SK-N-SH treated with all-trans-retinoic acid at 6 μM for 48 hours (cell line): ENCODE data around the gene TMEM18.

Experiments used
- ATAC-seq: fragments of 200-7000 bp; cut with Tn5 transposase; 3 replicates; pipeline ENCODE4 v1.9.1; 2020; ENCODE audit warnings: mild to moderate bottlenecking, moderate library complexity
- ARNTL ChIP-seq: fragments of 450-650 bp; formaldehyde crosslinking; IDR thresholded peaks from 2 replicates; pipeline ENCODE4 v1.5.0; 2020; ENCODE audit warnings: low read depth, mild to moderate bottlenecking, moderate library complexity, borderline replicate concordance
- BACH2 ChIP-seq: fragments of 250-450 bp; sonication (Bioruptor Pico); IDR thresholded peaks from 2 replicates; pipeline ENCODE4 v1.9.0; 2021; ENCODE audit warnings: mild to moderate bottlenecking, borderline replicate concordance
- CREB5 ChIP-seq: fragments of 250-450 bp; sonication (Bioruptor Pico); IDR thresholded peaks from 2 replicates; pipeline ENCODE4 v1.5.1; 2020; ENCODE audit warnings: low read depth, mild to moderate bottlenecking, moderate library complexity
- CSDC2 ChIP-seq: fragments of 250-450 bp; sonication (Bioruptor Pico); IDR thresholded peaks from 2 replicates; pipeline ENCODE4 v1.5.0; 2020; ENCODE audit warnings: mild to moderate bottlenecking, moderate library complexity
- ESRRG ChIP-seq: fragments of 250-450 bp; sonication (Bioruptor Pico); IDR thresholded peaks from 2 replicates; pipeline ENCODE4 v1.6.1; 2021; ENCODE audit warnings: mild to moderate bottlenecking
- GLIS3 ChIP-seq: fragments of 250-450 bp; sonication (Bioruptor Pico); IDR thresholded peaks from 2 replicates; pipeline ENCODE4 v1.5.0; 2020; ENCODE audit warnings: mild to moderate bottlenecking, moderate library complexity
- ISL1 ChIP-seq: fragments of 250-450 bp; sonication (Bioruptor Pico); IDR thresholded peaks from 2 replicates; pipeline ENCODE4 v2.1.2; 2022; ENCODE audit warnings: mild to moderate bottlenecking, moderate library complexity
- OSR1 ChIP-seq: fragments of 250-450 bp; sonication (Bioruptor Pico); IDR thresholded peaks from 2 replicates; pipeline ENCODE4 v1.8.0; 2022; ENCODE audit warnings: moderate library complexity, mild to moderate bottlenecking, inconsistent platforms
- PATZ1 ChIP-seq: fragments of 250-450 bp; sonication (Bioruptor Pico); IDR thresholded peaks from 2 replicates; pipeline ENCODE4 v1.8.0; 2020; ENCODE audit warnings: mild to moderate bottlenecking, moderate library complexity, borderline replicate concordance
- PPARA ChIP-seq: fragments of 250-450 bp; sonication (Bioruptor Pico); IDR thresholded peaks from 2 replicates; pipeline ENCODE4 v1.5.0; 2020; ENCODE audit warnings: mild to moderate bottlenecking, borderline replicate concordance
- RARB ChIP-seq: fragments of 250-450 bp; sonication (Bioruptor Pico); IDR thresholded peaks from 2 replicates; pipeline ENCODE4 v1.8.0; 2021; ENCODE audit warnings: mild to moderate bottlenecking, moderate library complexity
- TCF4 ChIP-seq: fragments of 250-450 bp; sonication (Bioruptor Pico); IDR thresholded peaks from 2 replicates; pipeline ENCODE4 v1.8.0; 2021; ENCODE audit warnings: mild to moderate bottlenecking, moderate library complexity, borderline replicate concordance
- TOX ChIP-seq: fragments of 250-450 bp; sonication (Bioruptor Pico); IDR thresholded peaks from 2 replicates; pipeline ENCODE4 v1.8.0; 2021; ENCODE audit warnings: mild to moderate bottlenecking, moderate library complexity, borderline replicate concordance
- ZC3H10 ChIP-seq: fragments of 250-450 bp; sonication (Bioruptor Pico); IDR thresholded peaks from 2 replicates; pipeline ENCODE4 v1.5.1; 2021; ENCODE audit warnings: mild to moderate bottlenecking, moderate library complexity
- ZFP3 ChIP-seq: fragments of 250-450 bp; sonication (Bioruptor Pico); IDR thresholded peaks from 2 replicates; pipeline ENCODE4 v1.5.0; 2020; ENCODE audit warnings: mild to moderate bottlenecking, moderate library complexity
- ZFP30 ChIP-seq: fragments of 450-650 bp; formaldehyde crosslinking; IDR thresholded peaks from 2 replicates; pipeline ENCODE4 v1.5.0; 2022; ENCODE audit warnings: mild to moderate bottlenecking, moderate library complexity
- ZNF565 ChIP-seq: fragments of 450-650 bp; formaldehyde crosslinking; conservative IDR thresholded peaks from 2 replicates; pipeline ENCODE4 v1.5.0; 2020; ENCODE audit warnings: low read depth, mild to moderate bottlenecking, moderate library complexity
- ZNF70 ChIP-seq: fragments of 450-650 bp; formaldehyde crosslinking; IDR thresholded peaks from 2 replicates; pipeline ENCODE4 v1.5.0; 2020; ENCODE audit warnings: mild to moderate bottlenecking, moderate library complexity
- ZNF8 ChIP-seq: fragments of 450-650 bp; formaldehyde crosslinking; IDR thresholded peaks from 2 replicates; pipeline ENCODE4 v1.5.0; 2020; ENCODE audit warnings: mild to moderate bottlenecking, moderate library complexity
- TF ChIP-seq, protein P1 (sequence below): fragments of 250-450 bp; sonication (Bioruptor Pico); IDR thresholded peaks from 2 replicates; pipeline ENCODE4 v1.8.0; 2021; ENCODE audit warnings: low read depth, mild to moderate bottlenecking, moderate library complexity, borderline replicate concordance
- TF ChIP-seq, protein P2 (sequence below): fragments of 250-450 bp; sonication (Bioruptor Pico); IDR thresholded peaks from 2 replicates; pipeline ENCODE4 v1.5.1; 2021; ENCODE audit warnings: mild to moderate bottlenecking, moderate library complexity
- TF ChIP-seq, protein P3 (sequence below): fragments of 250-450 bp; sonication (Bioruptor Pico); IDR thresholded peaks from 2 replicates; pipeline ENCODE4 v1.5.0; 2020; ENCODE audit warnings: mild to moderate bottlenecking, moderate library complexity

TMEM18 gene

GRCh38 chr2:657766-658165 lies 19.4 kb downstream of the TMEM18 start (continued):
- TF ChIP-seq ZNF565 (CRISPR knock-in tag), result no peak

DNA sequence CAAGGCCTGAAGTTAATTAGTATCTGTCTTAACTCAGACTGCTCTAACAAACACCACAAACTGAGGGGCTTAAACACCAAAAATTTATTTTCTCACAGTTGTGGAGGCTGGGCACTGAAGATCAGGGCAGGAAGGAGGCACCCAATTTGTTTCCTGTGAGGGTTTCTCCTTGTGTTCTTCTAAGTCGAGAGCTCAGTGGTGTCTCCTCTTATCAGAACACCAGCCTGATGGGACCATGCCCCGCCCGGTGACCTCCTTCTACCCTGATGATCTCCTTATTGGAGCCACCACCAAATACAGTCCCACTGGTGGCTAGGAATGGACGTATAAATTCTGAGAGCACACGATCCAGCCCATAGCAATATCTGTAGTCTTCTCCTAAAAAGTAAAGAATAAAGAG lies 20.5 kb downstream of the TMEM18 start:
- no peak for ATAC-seq
- no peak for TF ChIP-seq PATZ1 (CRISPR knock-in tag)
- TF ChIP-seq ZFP3 (CRISPR knock-in tag), result no peak
- TF ChIP-seq ZNF70 (CRISPR knock-in tag), result no peak
- TF ChIP-seq TOX (CRISPR knock-in tag), result no peak
- no peak for TF ChIP-seq GLIS3 (CRISPR knock-in tag)
- no peak for TF ChIP-seq RARB (CRISPR knock-in tag)
- no peak for TF ChIP-seq ARNTL (CRISPR knock-in tag)
- TF ChIP-seq PPARA (CRISPR knock-in tag), result no peak
- no peak for TF ChIP-seq ISL1 (CRISPR knock-in tag)
- no peak for TF ChIP-seq ZC3H10
- no peak for TF ChIP-seq TCF4 (CRISPR knock-in tag)
- TF ChIP-seq, protein P1, sequence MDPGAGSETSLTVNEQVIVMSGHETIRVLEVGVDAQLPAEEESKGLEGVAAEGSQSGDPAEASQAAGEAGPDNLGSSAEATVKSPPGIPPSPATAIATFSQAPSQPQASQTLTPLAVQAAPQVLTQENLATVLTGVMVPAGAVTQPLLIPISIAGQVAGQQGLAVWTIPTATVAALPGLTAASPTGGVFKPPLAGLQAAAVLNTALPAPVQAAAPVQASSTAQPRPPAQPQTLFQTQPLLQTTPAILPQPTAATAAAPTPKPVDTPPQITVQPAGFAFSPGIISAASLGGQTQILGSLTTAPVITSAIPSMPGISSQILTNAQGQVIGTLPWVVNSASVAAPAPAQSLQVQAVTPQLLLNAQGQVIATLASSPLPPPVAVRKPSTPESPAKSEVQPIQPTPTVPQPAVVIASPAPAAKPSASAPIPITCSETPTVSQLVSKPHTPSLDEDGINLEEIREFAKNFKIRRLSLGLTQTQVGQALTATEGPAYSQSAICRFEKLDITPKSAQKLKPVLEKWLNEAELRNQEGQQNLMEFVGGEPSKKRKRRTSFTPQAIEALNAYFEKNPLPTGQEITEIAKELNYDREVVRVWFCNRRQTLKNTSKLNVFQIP (CRISPR knock-in tag), result no peak
- no peak for TF ChIP-seq ESRRG (CRISPR knock-in tag)
- TF ChIP-seq BACH2 (CRISPR knock-in tag), result no peak
- TF ChIP-seq CSDC2 (CRISPR knock-in tag), result no peak
- TF ChIP-seq ZFP30, result no peak
- TF ChIP-seq, protein P2, sequence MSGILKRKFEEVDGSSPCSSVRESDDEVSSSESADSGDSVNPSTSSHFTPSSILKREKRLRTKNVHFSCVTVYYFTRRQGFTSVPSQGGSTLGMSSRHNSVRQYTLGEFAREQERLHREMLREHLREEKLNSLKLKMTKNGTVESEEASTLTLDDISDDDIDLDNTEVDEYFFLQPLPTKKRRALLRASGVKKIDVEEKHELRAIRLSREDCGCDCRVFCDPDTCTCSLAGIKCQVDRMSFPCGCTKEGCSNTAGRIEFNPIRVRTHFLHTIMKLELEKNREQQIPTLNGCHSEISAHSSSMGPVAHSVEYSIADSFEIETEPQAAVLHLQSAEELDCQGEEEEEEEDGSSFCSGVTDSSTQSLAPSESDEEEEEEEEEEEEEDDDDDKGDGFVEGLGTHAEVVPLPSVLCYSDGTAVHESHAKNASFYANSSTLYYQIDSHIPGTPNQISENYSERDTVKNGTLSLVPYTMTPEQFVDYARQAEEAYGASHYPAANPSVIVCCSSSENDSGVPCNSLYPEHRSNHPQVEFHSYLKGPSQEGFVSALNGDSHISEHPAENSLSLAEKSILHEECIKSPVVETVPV (CRISPR knock-in tag), result no peak
- no peak for TF ChIP-seq ZNF565 (CRISPR knock-in tag)
- TF ChIP-seq, protein P3, sequence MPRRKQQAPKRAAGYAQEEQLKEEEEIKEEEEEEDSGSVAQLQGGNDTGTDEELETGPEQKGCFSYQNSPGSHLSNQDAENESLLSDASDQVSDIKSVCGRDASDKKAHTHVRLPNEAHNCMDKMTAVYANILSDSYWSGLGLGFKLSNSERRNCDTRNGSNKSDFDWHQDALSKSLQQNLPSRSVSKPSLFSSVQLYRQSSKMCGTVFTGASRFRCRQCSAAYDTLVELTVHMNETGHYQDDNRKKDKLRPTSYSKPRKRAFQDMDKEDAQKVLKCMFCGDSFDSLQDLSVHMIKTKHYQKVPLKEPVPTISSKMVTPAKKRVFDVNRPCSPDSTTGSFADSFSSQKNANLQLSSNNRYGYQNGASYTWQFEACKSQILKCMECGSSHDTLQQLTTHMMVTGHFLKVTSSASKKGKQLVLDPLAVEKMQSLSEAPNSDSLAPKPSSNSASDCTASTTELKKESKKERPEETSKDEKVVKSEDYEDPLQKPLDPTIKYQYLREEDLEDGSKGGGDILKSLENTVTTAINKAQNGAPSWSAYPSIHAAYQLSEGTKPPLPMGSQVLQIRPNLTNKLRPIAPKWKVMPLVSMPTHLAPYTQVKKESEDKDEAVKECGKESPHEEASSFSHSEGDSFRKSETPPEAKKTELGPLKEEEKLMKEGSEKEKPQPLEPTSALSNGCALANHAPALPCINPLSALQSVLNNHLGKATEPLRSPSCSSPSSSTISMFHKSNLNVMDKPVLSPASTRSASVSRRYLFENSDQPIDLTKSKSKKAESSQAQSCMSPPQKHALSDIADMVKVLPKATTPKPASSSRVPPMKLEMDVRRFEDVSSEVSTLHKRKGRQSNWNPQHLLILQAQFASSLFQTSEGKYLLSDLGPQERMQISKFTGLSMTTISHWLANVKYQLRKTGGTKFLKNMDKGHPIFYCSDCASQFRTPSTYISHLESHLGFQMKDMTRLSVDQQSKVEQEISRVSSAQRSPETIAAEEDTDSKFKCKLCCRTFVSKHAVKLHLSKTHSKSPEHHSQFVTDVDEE (CRISPR knock-in tag), result no peak

DNA sequence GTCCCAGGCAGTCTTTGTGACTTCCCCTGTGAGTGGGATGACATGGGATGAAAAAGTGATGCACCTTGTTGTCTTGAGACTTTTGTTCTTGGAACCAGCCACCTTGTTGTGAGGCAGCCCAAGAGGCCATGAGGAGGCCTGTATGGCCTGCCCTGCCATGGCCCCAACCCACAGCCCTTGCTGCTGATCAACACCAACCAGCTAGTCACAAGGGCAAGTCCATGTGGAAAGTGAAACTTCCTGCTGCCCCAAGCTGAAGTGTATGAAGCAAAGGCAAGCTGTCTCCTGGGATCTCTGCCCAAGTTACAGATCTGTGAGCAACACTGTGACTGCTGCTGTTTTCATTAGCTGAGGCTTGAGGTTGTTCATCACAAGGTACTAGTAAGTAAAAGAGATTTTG lies 21.6 kb downstream of the TMEM18 start:
- no peak for TF ChIP-seq ISL1 (CRISPR knock-in tag)
- no peak for TF ChIP-seq ZNF8 (CRISPR knock-in tag)
- no peak; the same call in 2 of the 3 replicates for ATAC-seq

- ATAC-seq, result no peak
- TF ChIP-seq, protein P2 (CRISPR knock-in tag), result no peak
- TF ChIP-seq OSR1 (CRISPR knock-in tag), result no peak
- TF ChIP-seq GLIS3 (CRISPR knock-in tag), result no peak
- no peak for TF ChIP-seq ZNF8 (CRISPR knock-in tag)
- no peak for TF ChIP-seq TOX (CRISPR knock-in tag)
- TF ChIP-seq, protein P3 (CRISPR knock-in tag), result no peak
- no peak for TF ChIP-seq ESRRG (CRISPR knock-in tag)
- TF ChIP-seq BACH2 (CRISPR knock-in tag), result no peak
- no peak for TF ChIP-seq ISL1 (CRISPR knock-in tag)
- no peak for TF ChIP-seq CSDC2 (CRISPR knock-in tag)
- TF ChIP-seq CREB5 (CRISPR knock-in tag), result no peak
- TF ChIP-seq ZNF70 (CRISPR knock-in tag), result no peak
- no peak for TF ChIP-seq ZFP3 (CRISPR knock-in tag)
- no peak for TF ChIP-seq ZNF565 (CRISPR knock-in tag)
- TF ChIP-seq RARB (CRISPR knock-in tag), result no peak
Observed at GRCh38 chr2:654896-655295, 22.3 kb downstream of the TMEM18 start.
